K562 (cell line): ENCODE results near the gene TUBA3C. TPM values are rescaled to one million over a fixed set of nuclear protein-coding genes. Genes with fewer than 3 reads are reported as not detected.

ENCODE experiments used
- ATAC-seq: fragments of 200-7000 bp; cut with Tn5 transposase; 3 replicates; pipeline ENCODE4 v1.9.1; 2020; ENCODE audit warnings: moderate library complexity
- BruUV-seq: library from RNA; stranded (reverse); fragments of 400-500 nt; replicated peaks from 2 replicates; lab custom pipeline; 2021; lab: Mats Ljungman, UMichigan
- CTCF ChIA-PET: fragments of 300-600 bp; formaldehyde crosslinking; extraction: SDS; loops from one replicate; lab custom pipeline; 2021; ENCODE audit warnings: low intra/inter-chr PET ratio; lab: Yijun Ruan, JAX
- POLR2A ChIA-PET: fragments of 300-600, 350-650 bp; sonication (Branson Sonifier 250); formaldehyde crosslinking; extraction: SDS; loops from one replicate; lab custom pipeline; 2021; ENCODE audit warnings: antibody characterized with exemption, inconsistent platforms; lab: Yijun Ruan, JAX
- DNase-seq, 4 experiments: peaks; one replicate each; pipeline versions ENCODE4 v3.0.0 to v3.0.0-alpha.2; 2011 to 2018; ENCODE audit warnings: low spot score in 3 of 4, mixed read lengths in 3 of 4; ENCODE audit errors: extremely low read depth in 1 of 4
- FAIRE-seq: peaks from 2 replicates; lab custom pipeline; 2011; peaks lifted over from hg19 to GRCh38; lab: Jason Lieb, UNC
- H2AFZ ChIP-seq: 2 replicates; pipeline ENCODE4 v1.6.0; 2011; ENCODE audit warnings: low read depth, low read length, control low read depth, inconsistent platforms
- H3K27ac ChIP-seq: fragments of 200-600 bp; 3 replicates; pipeline ENCODE4 v1.8.0; 2011; ENCODE audit warnings: low read depth, mild to moderate bottlenecking, control low read depth, inconsistent platforms, low read length, moderate library complexity, mixed read lengths; ENCODE audit errors: extremely low read depth
- H3K27me3 ChIP-seq, 2 experiments: fragments of 300-600 bp in 1 of 2; 2 replicates in 1 of 2; 3 replicates in 1 of 2; pipeline versions ENCODE4 v1.6.0 to v1.8.0; 2011; ENCODE audit warnings: inconsistent platforms in 2 of 2, low read length in 2 of 2, mild to moderate bottlenecking in 1 of 2, mixed read lengths in 1 of 2, moderate library complexity in 1 of 2; ENCODE audit not compliant: control insufficient read depth in 2 of 2, insufficient read depth in 2 of 2
- H3K36me3 ChIP-seq: fragments of 300-600 bp; 3 replicates; pipeline ENCODE4 v1.8.0; 2011; ENCODE audit warnings: mild to moderate bottlenecking, low read length, inconsistent platforms; ENCODE audit not compliant: control insufficient read depth, insufficient read depth
- H3K4me1 ChIP-seq, 2 experiments: fragments of 200-600 bp in 1 of 2; replicated peaks in 1 of 2; 2 replicates in 1 of 2; 3 replicates in 1 of 2; pipeline versions ENCODE4 v1.5.1 to v1.8.0; 2011; ENCODE audit warnings: inconsistent platforms in 2 of 2, low read length in 2 of 2, mild to moderate bottlenecking in 1 of 2, mixed read lengths in 1 of 2, moderate library complexity in 1 of 2; ENCODE audit not compliant: control insufficient read depth in 2 of 2, insufficient read depth in 2 of 2
- H3K4me2 ChIP-seq: 2 replicates; pipeline ENCODE4 v1.6.1; 2011; ENCODE audit warnings: low read length, control low read depth, inconsistent platforms, mixed read lengths; ENCODE audit not compliant: insufficient read depth
- H3K4me3 ChIP-seq: fragments of 200-600 bp; sonication (generic), shearing (Covaris generic); 2 replicates; pipeline ENCODE4 v1.5.1; 2016; ENCODE audit warnings: control low read depth, inconsistent platforms
- H3K79me2 ChIP-seq: fragments of 200-600 bp; 3 replicates; pipeline ENCODE4 v1.8.0; 2011; ENCODE audit warnings: low read length, inconsistent platforms; ENCODE audit not compliant: control insufficient read depth, insufficient read depth
- H3K9ac ChIP-seq, 2 experiments: 2 replicates each; pipeline versions ENCODE4 v1.6.0 to v1.6.1; 2011; ENCODE audit warnings: low read depth in 2 of 2, low read length in 2 of 2, control low read depth in 1 of 2, inconsistent platforms in 1 of 2, mild to moderate bottlenecking in 1 of 2, mixed read lengths in 1 of 2; ENCODE audit not compliant: insufficient read depth in 1 of 2
- H3K9me1 ChIP-seq: one replicate; pipeline ENCODE4 v1.6.0; 2011; ENCODE audit warnings: inconsistent platforms, mild to moderate bottlenecking, low read length, moderate library complexity; ENCODE audit not compliant: control insufficient read depth, insufficient read depth
- H3K9me3 ChIP-seq: replicated peaks from 2 replicates; pipeline ENCODE4 v1.5.1; 2011; ENCODE audit warnings: low read depth, low read length, inconsistent platforms; ENCODE audit not compliant: control insufficient read depth, insufficient read depth
- H4K20me1 ChIP-seq: replicated peaks from 2 replicates; pipeline ENCODE4 v1.6.1; 2011; ENCODE audit warnings: low read length, inconsistent platforms, mixed read lengths; ENCODE audit not compliant: control insufficient read depth, insufficient read depth
- FOXJ2 ChIP-seq: fragments of 200-800 bp; sonication (Bioruptor generic); IDR thresholded peaks from 2 replicates; pipeline ENCODE4 v1.6.1; 2016; ENCODE audit warnings: missing genetic modification characterization, missing compliant biosample characterization
- WGBS: fragments of 100-300 bp; shearing (Covaris generic); methylation state at CpG from one replicate; pipeline ENCODE4 v1.1.6; 2016; ENCODE audit warnings: low coverage, mixed read lengths; ENCODE audit not compliant: insufficient coverage; ENCODE audit errors: missing lambda C conversion rate; 5-methylcytosine and 5-hydroxymethylcytosine counted together
- in situ Hi-C: fragments of 300-500 bp; cut with MboI; formaldehyde crosslinking; loops from 4 replicates; pipeline ENCODE4 v1.15.0; 2018; ENCODE audit warnings: inconsistent platforms, mixed read lengths
- intact Hi-C: fragments of 100-400 bp; cut with micrococcal nuclease; formaldehyde crosslinking; loops from 2 replicates; pipeline ENCODE4 v1.14.2; 2022
- polyA plus RNA-seq, 8 experiments: library from polyadenylated mRNA; depleted of rRNA in 4 of 8; stranded (reverse) in 5 of 8; unstranded in 3 of 8; fragments of >200 nt; fragmentation: Nextera tagmentation in 2 of 8; fragmentation: Illumina TruSeq in 1 of 8; extraction: Ambion mirVana in 2 of 8; extraction: Trizol in 1 of 8; gene quantifications; 2 replicates each; pipeline versions ENCODE4 v1.2.1 to v1.2.3, GENCODE V29; 2011 to 2014; ENCODE audit warnings: inconsistent platforms in 1 of 8, missing spikeins in 1 of 8
- total RNA-seq, 7 experiments: library from RNA; depleted of rRNA in 6 of 7; stranded (reverse); fragments of >200 nt in 6 of 7; fragmentation: Illumina TruSeq in 2 of 7; extraction: Trizol in 2 of 7; gene quantifications; 2 replicates each; pipeline versions ENCODE4 v1.2.1 to v1.2.3, GENCODE V29; 2011 to 2021; ENCODE audit warnings: low replicate concordance in 1 of 7
- TF ChIP-seq, protein P1 (sequence below): IDR thresholded peaks from 2 replicates; pipeline ENCODE4 v1.6.1; 2016; ENCODE audit warnings: missing genetic modification characterization, missing compliant biosample characterization

TUBA3C gene
- total and polyA plus RNA-seq, 9 of the 15 experiments (the other 6 are each of a cell fraction or from before 2014, with no cell fraction given): 0.10 to 4.2 (median 2.2) TPM

DNA sequence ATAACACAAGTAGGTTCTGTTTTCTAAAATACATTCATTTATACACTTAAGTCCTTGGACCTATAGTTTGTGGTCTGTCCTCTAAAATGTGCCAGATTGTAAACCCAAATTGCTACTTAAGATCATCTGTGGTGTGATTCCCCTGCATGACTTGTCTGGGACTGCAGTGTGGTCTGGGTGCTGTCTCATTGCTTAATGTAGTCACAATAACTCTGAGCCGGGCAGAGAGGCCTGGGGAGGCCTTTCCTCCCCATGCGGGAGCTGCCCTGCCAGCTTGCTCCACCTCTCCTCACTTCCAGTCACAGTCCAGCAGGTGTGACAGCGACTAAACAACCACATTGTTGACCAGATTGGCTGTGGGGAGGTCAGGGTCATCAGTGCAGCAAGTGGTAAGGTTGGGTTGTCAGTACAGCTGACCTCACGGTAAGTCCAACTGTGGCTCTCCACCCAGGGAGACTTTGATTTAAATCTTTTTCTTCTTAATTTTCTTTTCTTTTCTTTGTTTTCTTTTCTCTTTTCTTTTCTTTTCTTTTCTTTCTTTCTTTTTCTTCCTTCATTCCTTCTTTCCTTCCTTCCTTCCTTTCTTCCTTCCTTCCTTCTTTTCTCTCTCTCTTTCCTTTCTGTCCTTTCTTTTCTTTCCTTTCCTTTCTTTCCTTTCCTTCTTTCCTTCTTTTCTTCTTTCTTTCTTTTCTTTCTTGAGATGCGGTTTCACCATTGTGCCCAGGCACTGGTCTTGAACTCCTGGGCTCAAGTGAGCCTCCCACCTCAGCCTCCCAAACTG is 4.4 kb upstream of the TUBA3C start:
- in situ Hi-C loops: no loop called here
- POLR2A ChIA-PET: no interaction called here
- H3K9me1 ChIP-seq: no peaks in the 10 kb centered on the region

More for the DNA sequence above, 4.4 kb upstream of the TUBA3C start:
- peaks cover 0 to 4% of the 10 kb centered on the region in 2 experiments; a peak in 1 of 5 replicates for H3K4me1 ChIP-seq
- H3K4me2 ChIP-seq: no peak overlapping the region
- H3K36me3 ChIP-seq: no peaks in the 10 kb centered on the region
- H3K27me3 ChIP-seq: peaks cover 0 to 8% of the 10 kb centered on the region in 2 experiments; a peak in 1 of 5 replicates
- no peak overlapping the region for H2AFZ ChIP-seq
- H3K9ac ChIP-seq: no peak overlapping the region
- no peaks in the 10 kb centered on the region for H3K9me3 ChIP-seq
- H3K79me2 ChIP-seq: no peaks in the 10 kb centered on the region
- no peak for TF ChIP-seq FOXJ2 (tag)
- TF ChIP-seq, protein P1, sequence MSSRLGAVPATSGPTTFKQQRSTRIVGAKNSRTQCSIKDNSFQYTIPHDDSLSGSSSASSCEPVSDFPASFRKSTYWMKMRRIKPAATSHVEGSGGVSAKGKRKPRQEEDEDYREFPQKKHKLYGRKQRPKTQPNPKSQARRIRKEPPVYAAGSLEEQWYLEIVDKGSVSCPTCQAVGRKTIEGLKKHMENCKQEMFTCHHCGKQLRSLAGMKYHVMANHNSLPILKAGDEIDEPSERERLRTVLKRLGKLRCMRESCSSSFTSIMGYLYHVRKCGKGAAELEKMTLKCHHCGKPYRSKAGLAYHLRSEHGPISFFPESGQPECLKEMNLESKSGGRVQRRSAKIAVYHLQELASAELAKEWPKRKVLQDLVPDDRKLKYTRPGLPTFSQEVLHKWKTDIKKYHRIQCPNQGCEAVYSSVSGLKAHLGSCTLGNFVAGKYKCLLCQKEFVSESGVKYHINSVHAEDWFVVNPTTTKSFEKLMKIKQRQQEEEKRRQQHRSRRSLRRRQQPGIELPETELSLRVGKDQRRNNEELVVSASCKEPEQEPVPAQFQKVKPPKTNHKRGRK (tag): peak; percentile 82
- no TSS peak for BruUV-seq
- no peak overlapping the region for H3K4me3 ChIP-seq
- no peak overlapping the region for H3K27ac ChIP-seq
- intact Hi-C loops: no loop called here
- FAIRE-seq (no peak), ATAC-seq (no peak), DNase-seq (no peak)
- CTCF ChIA-PET: no interaction called here
- 0% methylated on average over 3 of the region's 5 CpGs for WGBS
- H4K20me1 ChIP-seq: no peaks in the 10 kb centered on the region
